ENCODE measurements around the gene MRPL51.
"Not testable (repeated sequence)": the region's sequence is repeated elsewhere in the genome, so short reads cannot be mapped to it uniquely, and the experiment has no call there.

Gene MRPL51

DNA sequence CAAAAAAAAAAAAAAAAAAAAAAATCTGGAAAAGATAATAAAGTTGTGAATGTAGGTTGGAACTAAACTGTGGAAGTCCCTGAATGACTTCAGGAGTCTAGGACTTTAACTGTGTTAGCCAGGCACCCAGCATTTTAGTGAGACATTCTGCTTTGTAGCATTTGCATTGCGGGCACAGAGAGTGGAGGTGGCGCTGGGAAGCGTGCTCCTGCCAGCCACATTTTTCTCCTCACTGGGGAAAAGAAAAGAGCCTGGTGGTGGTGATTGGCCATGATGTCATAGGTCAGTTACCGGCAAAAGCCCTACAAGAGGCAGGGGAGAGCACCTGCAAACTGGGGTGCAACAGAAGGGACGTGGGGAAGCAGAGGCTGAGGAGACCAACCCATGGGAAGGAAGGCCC, 31.6 kb upstream of the MRPL51 start:
- Mint-ChIP-seq H3K27ac (peak overlapping the region; percentile 44), H3K4me3 (no peak overlapping the region), H3K4me1 (ENCODE audit: low read depth) (no peaks in the 10 kb centered on the region), H3K36me3 (ENCODE audit: low read depth) (peaks cover 100% of the 10 kb centered on the region), H3K27me3 (no peaks in the 10 kb centered on the region), H3K9me3 (no peaks in the 10 kb centered on the region)
- intact Hi-C loops (cut with micrococcal nuclease), result no loop called here

DNA sequence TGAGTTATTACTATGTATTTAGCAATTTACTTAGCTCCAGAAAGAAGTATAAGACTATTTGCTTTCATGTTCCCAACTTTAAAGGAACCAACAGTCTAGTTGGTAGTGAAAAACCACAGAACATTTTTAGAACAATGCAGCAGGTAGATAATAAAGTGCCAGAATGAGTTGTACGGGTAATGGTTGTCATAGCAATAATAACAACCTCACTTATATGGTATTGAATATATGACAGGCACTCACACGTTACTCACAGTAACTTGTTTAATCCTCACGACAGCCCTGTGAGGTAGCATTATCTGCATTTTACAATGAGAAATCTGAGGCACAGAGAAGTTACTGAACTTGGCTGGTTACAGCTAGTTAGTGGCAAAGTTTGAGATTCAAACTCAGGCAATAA, 30.6 kb upstream of the MRPL51 start:
- H3K27ac Mint-ChIP-seq, result no peak overlapping the region
- intact Hi-C loops (cut with micrococcal nuclease), result no loop called here
- no peaks in the 10 kb centered on the region for H3K9me3 Mint-ChIP-seq
- H3K4me1 Mint-ChIP-seq (ENCODE audit: low read depth), result no peaks in the 10 kb centered on the region
- no peaks in the 10 kb centered on the region for H3K27me3 Mint-ChIP-seq
- H3K36me3 Mint-ChIP-seq (ENCODE audit: low read depth), result peaks cover 97% of the 10 kb centered on the region
- no peak overlapping the region for H3K4me3 Mint-ChIP-seq

DNA sequence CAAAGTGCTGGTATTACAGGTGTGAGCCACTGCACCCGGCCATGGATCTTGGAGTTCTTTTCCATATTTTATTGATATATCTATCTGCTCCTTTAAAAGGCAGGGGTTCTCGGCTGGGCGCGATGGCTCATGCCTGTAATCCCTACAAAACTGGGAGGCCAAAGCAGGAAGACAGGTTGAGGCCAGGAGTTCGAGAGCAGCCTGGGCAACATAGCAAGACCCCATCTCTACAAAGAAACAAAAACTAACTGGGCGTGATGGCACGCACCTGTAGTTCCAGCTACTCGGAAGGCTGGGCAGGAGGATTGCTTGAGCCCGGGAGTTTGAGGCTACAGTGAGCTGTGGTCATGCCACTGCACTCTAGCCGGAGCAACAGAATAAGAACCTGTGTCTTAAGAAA, 29.1 kb upstream of the MRPL51 start:
- no peak overlapping the region for H3K27ac Mint-ChIP-seq
- H3K27me3 Mint-ChIP-seq, result no peaks in the 10 kb centered on the region
- H3K9me3 Mint-ChIP-seq, result no peaks in the 10 kb centered on the region
- H3K4me3 Mint-ChIP-seq, result no peak overlapping the region
- H3K36me3 Mint-ChIP-seq (ENCODE audit: low read depth), result peaks cover 89% of the 10 kb centered on the region
- no peaks in the 10 kb centered on the region for H3K4me1 Mint-ChIP-seq (ENCODE audit: low read depth)
- intact Hi-C loops (cut with micrococcal nuclease), result no loop called here

DNA sequence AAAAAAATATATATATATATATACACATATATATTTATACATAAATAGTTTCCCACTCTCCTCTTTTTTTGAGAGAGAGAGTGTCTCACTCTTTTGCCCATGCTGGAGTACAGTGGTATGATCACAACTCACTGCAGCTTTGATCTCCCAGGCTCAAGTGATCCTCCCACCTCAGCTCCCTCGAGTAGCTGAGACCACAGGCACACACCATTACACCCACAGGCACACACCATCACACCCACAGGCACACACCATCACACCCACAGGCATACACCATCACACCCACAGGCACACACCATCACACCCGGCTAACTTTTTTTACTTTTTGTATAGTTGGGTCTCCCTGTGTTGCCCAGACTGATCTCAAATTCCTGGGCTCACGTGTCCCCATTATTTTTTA, 27.1 kb upstream of the MRPL51 start:
- intact Hi-C loops (cut with micrococcal nuclease), result no loop called here
- H3K27ac Mint-ChIP-seq, result no peak overlapping the region
- no peaks in the 10 kb centered on the region for H3K27me3 Mint-ChIP-seq
- H3K36me3 Mint-ChIP-seq (ENCODE audit: low read depth), result peaks cover 89% of the 10 kb centered on the region
- H3K4me1 Mint-ChIP-seq (ENCODE audit: low read depth), result no peaks in the 10 kb centered on the region
- H3K4me3 Mint-ChIP-seq, result no peak overlapping the region
- no peaks in the 10 kb centered on the region for H3K9me3 Mint-ChIP-seq

DNA sequence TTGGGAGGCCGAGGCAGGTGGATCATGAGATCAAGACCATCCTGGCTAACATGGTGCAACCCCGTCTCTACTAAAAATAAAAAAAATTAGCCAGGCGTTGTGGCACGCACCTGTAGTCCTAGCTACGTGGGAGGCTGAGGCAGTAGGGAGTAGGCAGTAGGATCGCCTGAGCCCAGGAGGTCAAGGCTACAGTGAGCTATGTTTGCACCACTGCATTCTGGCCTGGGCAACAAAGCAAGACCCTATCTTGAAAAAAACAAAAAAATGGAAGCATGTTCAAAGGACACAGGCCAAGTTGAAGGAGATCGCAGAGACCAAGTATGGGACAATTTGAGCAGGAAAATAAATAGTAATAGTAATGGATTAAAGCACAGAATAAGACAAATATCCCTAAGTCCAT, 15.0 kb upstream of the MRPL51 start:
- Mint-ChIP-seq H3K4me3 (no peak overlapping the region), H3K9me3 (no peaks in the 10 kb centered on the region), H3K27me3 (no peaks in the 10 kb centered on the region), H3K36me3 (ENCODE audit: low read depth) (peaks cover 71% of the 10 kb centered on the region), H3K27ac (no peak overlapping the region), H3K4me1 (ENCODE audit: low read depth) (no peaks in the 10 kb centered on the region)
- intact Hi-C loops (cut with micrococcal nuclease), result no loop called here

DNA sequence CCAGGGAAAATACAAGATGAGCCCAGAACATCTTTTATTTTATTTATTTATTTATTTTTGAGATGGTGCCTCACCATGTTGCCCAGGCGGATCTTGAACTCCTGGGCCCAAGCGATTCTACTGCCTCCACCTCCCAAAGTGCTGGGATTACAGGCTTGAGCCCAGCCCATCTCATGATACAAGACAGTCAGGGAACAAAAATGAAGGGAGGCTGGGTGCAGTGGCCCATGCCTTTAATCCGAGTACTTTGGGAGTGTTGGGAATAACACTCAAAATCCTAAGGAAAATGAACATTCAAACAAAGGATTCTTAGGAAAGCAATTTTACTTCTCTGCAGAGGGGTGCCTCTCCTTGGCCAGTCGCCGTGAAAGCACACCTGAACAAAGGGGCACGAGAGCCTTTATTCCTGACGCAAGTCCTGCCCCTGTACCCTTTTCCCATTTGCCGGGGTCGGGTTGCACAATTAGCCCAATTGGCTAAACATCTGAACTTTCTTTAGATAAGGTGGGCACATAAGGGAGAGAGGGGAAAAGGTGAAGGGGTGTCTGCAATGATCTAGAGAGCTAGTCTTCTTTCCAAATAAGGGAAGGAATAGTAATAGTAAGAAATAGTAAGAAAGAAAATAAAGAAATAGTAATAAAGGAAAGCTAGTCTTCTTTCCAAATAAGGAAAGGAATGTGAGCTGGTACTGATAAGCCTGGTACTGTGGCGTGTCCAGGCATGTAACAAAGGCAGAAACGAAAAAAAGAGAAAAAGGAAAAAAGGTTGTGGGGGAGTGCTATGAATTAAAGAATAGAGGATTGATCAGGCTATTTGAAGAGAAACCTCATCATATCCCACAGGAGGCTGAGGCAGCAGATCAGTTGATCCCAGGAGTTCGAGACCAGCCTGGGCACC, 14.3 kb upstream of the MRPL51 start:
- Mint-ChIP-seq H3K9me3 (no peaks in the 10 kb centered on the region), H3K36me3 (ENCODE audit: low read depth) (peaks cover 63% of the 10 kb centered on the region), H3K27ac (peak overlapping the region; percentile 36), H3K27me3 (no peaks in the 10 kb centered on the region), H3K4me3 (no peak overlapping the region), H3K4me1 (ENCODE audit: low read depth) (no peaks in the 10 kb centered on the region)
- intact Hi-C loops (cut with micrococcal nuclease), result no loop called here

DNA sequence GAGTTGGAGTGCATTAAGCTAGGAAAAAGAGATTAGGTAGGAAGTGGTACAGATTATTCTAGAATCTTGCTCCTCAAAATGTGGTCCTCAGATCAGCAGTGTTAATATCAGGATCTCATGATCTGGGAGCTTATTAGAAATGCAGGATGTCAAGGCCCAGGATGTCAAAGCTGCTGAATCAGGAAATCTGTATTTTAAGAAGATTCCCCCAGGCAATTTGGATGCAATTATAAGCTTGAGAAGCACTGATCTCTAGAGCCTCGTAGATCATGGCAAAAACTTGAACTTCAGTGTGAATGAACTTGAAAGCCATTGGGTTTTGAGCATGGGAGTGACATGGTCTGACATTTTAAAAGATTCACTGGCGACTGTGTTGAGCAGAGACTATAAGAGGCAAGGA, 7.4 kb upstream of the MRPL51 start:
- H3K4me3 Mint-ChIP-seq, result no peak overlapping the region
- peaks cover 31% of the 10 kb centered on the region for H3K36me3 Mint-ChIP-seq (ENCODE audit: low read depth)
- H3K9me3 Mint-ChIP-seq, result no peaks in the 10 kb centered on the region
- H3K4me1 Mint-ChIP-seq (ENCODE audit: low read depth), result peaks cover under 1% of the 10 kb centered on the region
- intact Hi-C loops (cut with micrococcal nuclease), result no loop called here
- no peak overlapping the region for H3K27ac Mint-ChIP-seq
- no peaks in the 10 kb centered on the region for H3K27me3 Mint-ChIP-seq

DNA sequence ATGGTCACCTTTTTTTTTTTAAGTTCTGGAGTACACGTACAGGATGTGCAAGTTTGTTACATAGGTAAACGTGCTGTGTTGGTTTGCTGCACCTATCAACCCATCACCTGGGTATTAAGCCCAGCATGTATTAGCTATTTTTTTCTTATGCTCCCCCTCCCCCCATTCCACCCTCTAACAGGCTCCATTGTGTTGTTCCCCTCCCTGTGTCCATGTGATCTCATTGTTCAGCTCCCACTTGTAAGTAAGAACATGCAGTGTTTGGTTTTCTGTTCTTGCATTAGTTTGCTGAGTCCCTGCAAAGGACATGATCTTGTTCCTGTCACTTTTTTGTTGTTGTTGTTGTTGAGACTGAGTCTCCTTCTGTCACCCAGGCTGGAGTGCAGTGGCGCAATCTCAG, 4.2 kb upstream of the MRPL51 start:
- not testable (repeated sequence) for H3K4me3 Mint-ChIP-seq

DNA sequence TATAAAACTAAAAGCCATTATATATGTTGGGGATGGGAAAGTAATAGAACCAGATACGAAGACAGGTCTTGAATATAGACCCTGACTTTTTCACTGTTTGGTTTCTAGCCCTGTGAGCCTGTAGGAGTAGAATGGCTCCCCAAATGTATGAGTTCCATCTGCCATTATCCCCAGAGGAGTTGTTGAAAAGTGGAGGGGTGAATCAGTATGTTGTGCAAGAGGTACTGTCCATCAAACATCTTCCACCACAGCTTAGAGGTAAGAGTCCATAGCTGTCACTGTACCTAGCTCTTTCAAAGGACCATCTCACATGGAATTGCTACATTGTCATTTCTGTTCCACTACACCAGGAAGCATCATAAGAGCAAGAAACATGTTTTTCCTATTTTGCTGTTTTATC, 1.9 kb upstream of the MRPL51 start:
- peaks cover 15% of the 10 kb centered on the region for H3K4me1 Mint-ChIP-seq (ENCODE audit: low read depth)

More for the DNA sequence above, 4.2 kb upstream of the MRPL51 start:
- H3K36me3 Mint-ChIP-seq (ENCODE audit: low read depth), result peaks cover 35% of the 10 kb centered on the region
- H3K4me1 Mint-ChIP-seq (ENCODE audit: low read depth), result peaks cover 15% of the 10 kb centered on the region
- H3K9me3 Mint-ChIP-seq; H3K27me3 Mint-ChIP-seq; H3K27ac Mint-ChIP-seq; intact Hi-C loops (cut with micrococcal nuclease): not testable (repeated sequence)

DNA sequence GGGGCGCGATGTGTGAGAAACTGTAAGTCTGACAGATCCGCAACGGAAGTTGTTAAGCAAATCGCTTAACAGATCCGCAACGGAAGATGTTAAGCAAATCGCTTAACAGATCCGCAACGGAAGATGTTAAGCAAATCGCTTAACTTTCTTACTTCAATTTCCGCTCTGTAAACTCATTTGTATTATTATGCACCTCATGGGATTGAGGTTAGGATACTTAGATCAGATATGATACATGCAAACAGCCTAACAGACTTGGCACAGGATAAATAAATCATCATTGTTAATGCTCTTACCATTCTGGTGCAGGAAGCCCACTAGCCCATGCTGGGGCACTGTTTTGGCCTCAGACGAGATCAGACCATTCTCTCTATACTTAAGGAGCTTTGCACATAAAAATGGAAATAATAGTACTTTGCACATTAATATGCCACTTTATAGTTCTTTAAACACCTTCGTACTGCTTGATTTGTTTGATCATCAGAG, 1.2 kb upstream of the MRPL51 start:
- intact Hi-C loops (cut with micrococcal nuclease), result loop anchor here (2.0 to 5.0 kb wide), 2 partner anchors 24 to 168 kb away; partner anchors contain the start of genes ING4 and VAMP1
- Mint-ChIP-seq H3K27me3 (no peaks in the 10 kb centered on the region), H3K36me3 (ENCODE audit: low read depth) (peaks cover 50% of the 10 kb centered on the region), H3K27ac (peak overlapping the region; percentile 99), H3K4me1 (ENCODE audit: low read depth) (peaks cover 15% of the 10 kb centered on the region), H3K9me3 (no peaks in the 10 kb centered on the region), H3K4me3 (peak overlapping the region; percentile 95)

More for the DNA sequence above, 1.9 kb upstream of the MRPL51 start:
- intact Hi-C loops (cut with micrococcal nuclease), result loop anchor here (2.0 to 5.0 kb wide), 2 partner anchors 24 to 167 kb away; partner anchors contain the start of genes ING4 and VAMP1
- H3K27ac Mint-ChIP-seq, result no peak overlapping the region
- no peaks in the 10 kb centered on the region for H3K27me3 Mint-ChIP-seq
- peaks cover 50% of the 10 kb centered on the region for H3K36me3 Mint-ChIP-seq (ENCODE audit: low read depth)
- H3K9me3 Mint-ChIP-seq, result no peaks in the 10 kb centered on the region
- no peak overlapping the region for H3K4me3 Mint-ChIP-seq

DNA sequence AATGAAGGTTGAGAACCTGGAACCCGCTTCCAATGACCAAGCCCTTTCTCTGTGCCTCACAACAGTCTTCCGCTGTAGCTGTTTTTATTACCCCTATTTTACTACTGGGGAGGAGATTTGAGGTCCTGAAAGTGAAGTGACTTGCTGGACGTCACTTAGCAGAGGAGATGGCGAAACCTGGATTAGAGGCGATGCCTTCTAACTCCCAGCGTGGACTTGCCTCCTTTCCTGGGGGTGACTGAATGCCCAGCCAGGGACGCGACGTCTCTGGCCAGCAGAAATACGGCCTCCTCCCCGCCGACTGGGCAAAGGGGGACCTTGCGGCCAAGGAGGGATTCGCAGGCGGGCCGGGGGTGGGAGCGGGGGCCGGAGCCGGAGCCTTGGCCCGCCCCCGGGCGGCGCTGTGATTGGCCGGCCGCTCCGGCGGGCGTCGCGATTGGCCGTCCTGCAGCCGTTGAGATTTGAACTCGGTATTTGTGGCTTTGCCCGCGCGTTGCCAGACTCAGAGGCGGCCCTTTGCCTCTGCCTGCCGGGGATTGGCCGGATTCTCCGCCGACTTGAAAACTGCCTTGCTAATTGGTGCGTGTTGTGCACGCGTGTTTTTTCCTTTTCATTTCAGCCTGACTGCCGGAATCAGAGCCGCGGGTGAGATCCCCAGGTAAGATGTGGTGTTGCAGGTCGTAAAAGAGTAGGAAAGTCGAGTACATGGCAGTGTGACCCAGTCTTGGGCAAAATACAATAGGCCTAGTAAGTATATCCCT, 615 bp upstream of the MRPL51 start, which contains the start of gene NCAPD2:
Gene NCAPD2 (plus strand): TSS at position 606 of the 761 bp plus-strand sequence. CDS start 997 bp downstream, outside the sequence.
- Mint-ChIP-seq H3K4me3 (peak within 1 kb of the TSS; percentile 95), H3K27me3 (no peaks in the 10 kb centered on the region), H3K4me1 (ENCODE audit: low read depth) (peaks cover 15% of the 10 kb centered on the region), H3K9me3 (no peaks in the 10 kb centered on the region), H3K27ac (peak within 1 kb of the TSS; percentile 99), H3K36me3 (ENCODE audit: low read depth) (peaks cover 50% of the 10 kb centered on the region)
- intact Hi-C loops (cut with micrococcal nuclease), result loop anchor here (1.0 to 5.0 kb wide), 3 partner anchors 23 to 169 kb away; partner anchors contain the start of genes GAPDH, ING4 and VAMP1

DNA sequence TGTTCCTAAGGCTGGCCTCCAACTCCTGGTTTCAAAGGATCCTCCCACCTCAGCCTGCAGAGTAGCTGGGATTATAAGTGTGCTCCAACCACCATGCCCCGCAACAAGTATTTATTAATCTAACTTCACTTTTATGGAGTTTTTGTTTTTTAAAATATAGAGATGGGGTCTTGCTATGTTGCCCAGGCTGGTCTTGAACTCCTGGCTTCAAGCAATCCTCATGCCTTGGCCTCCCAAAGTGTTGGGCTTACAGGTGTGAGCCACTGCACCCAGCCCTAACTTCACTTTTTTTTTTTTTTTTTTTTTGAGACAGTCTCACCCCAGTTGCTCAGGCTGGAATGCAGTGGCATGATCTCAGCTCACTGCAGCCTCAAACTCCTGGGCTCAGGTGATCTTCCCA, 2.4 kb downstream of the MRPL51 start:
- not testable (repeated sequence) for H3K27ac Mint-ChIP-seq, H3K4me3 Mint-ChIP-seq, H3K9me3 Mint-ChIP-seq, H3K27me3 Mint-ChIP-seq
- Mint-ChIP-seq H3K36me3 (ENCODE audit: low read depth) (peaks cover 27% of the 10 kb centered on the region), H3K4me1 (ENCODE audit: low read depth) (peaks cover 15% of the 10 kb centered on the region)
- intact Hi-C loops (cut with micrococcal nuclease), result loop anchor here (5.0 kb wide), 1 partner anchor 172 kb away; the partner anchor contains the start of gene ING4

DNA sequence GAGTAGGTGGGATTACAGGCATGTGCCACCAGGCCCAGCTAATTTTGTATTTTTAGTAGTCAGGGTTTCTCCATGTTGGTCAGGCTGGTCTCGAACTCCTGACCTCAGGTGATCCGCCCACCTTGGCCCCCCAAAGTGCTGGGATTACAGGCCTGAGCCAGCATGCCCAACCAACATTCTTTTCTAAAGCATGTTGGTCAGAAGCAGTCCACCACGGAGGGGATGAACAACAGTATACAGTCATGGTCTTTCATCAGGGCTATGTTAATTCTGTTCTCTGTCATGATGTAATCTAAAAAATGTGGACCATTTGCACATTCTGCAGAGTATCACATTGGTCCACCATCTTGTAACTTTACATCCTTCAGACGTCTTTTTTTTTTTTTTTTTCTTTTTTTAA, 3.6 kb downstream of the MRPL51 start:
- H3K27ac Mint-ChIP-seq, result no peak overlapping the region
- no peaks in the 10 kb centered on the region for H3K27me3 Mint-ChIP-seq
- peaks cover 26% of the 10 kb centered on the region for H3K36me3 Mint-ChIP-seq (ENCODE audit: low read depth)
- H3K9me3 Mint-ChIP-seq, result no peaks in the 10 kb centered on the region
- H3K4me1 Mint-ChIP-seq (ENCODE audit: low read depth), result peaks cover 4% of the 10 kb centered on the region
- no peak overlapping the region for H3K4me3 Mint-ChIP-seq
- intact Hi-C loops (cut with micrococcal nuclease), result no loop called here

DNA sequence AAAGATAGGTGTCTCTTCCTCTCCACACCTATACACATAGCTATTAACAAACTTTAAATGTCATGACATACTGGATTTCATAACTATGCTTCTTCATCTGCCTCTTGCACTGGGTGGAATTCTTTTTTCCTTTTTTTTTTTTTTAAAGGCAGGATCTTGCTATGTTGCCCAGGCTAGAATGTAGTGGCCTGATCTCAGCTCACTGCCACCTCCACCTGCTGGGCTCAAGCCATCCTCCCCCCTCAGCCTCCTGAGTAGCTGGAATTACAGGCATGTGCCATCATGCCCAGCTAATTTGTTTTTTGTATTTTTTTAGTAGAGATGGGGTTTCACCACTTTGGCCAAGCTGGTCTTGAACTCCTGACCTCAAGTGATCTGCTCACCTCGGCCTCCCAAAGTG, 4.8 kb downstream of the MRPL51 start:
- H3K4me3 Mint-ChIP-seq, result no peak overlapping the region
- no peaks in the 10 kb centered on the region for H3K9me3 Mint-ChIP-seq
- peaks cover 3% of the 10 kb centered on the region for H3K27me3 Mint-ChIP-seq
- intact Hi-C loops (cut with micrococcal nuclease), result no loop called here
- H3K27ac Mint-ChIP-seq, result no peak overlapping the region
- no peaks in the 10 kb centered on the region for H3K4me1 Mint-ChIP-seq (ENCODE audit: low read depth)
- H3K36me3 Mint-ChIP-seq (ENCODE audit: low read depth), result peaks cover 21% of the 10 kb centered on the region
